Central memory CD8-positive, alpha-beta T cell (primary cell): Measurements from ENCODE around the gene SYT8.
"Not testable (repeated sequence)": the region's sequence is repeated elsewhere in the genome, so short reads cannot be mapped to it uniquely, and the experiment has no call there.

Experiments
- ATAC-seq: fragments of 150-1000 bp; cut with Tn5 transposase; replicated peaks from 2 replicates; pipeline ENCODE4 v1.10.0; 2022; ENCODE audit warnings: mild to moderate bottlenecking, moderate FRiP score, moderate number of reproducible peaks; ENCODE audit not compliant: poor library complexity, severe bottlenecking; ENCODE audit errors: extremely low read depth
- DNase-seq, 2 donors: peaks; one replicate each; pipeline ENCODE4 v3.0.0; 2021; ENCODE audit warnings: low spot score in 2 of 2
- H3K27ac Mint-ChIP-seq: one replicate; pipeline ENCODE4 v1.8.0; 2022; ENCODE audit warnings: low read depth, mild to moderate bottlenecking, moderate library complexity, mixed read lengths
- H3K27me3 Mint-ChIP-seq: one replicate; pipeline ENCODE4 v1.8.0; 2022; ENCODE audit warnings: mixed read lengths
- H3K36me3 Mint-ChIP-seq: one replicate; pipeline ENCODE4 v1.8.0; 2022; ENCODE audit warnings: mild to moderate bottlenecking, moderate library complexity, mixed read lengths; ENCODE audit not compliant: insufficient read depth
- H3K4me1 Mint-ChIP-seq: one replicate; pipeline ENCODE4 v1.8.0; 2022; ENCODE audit warnings: mixed read lengths
- H3K4me3 Mint-ChIP-seq: one replicate; pipeline ENCODE4 v1.8.0; 2022; ENCODE audit warnings: mild to moderate bottlenecking, moderate library complexity, mixed read lengths
- H3K9me3 Mint-ChIP-seq: one replicate; pipeline ENCODE4 v1.8.0; 2022; ENCODE audit warnings: mixed read lengths

Gene SYT8

GRCh38 chr11:1880746-1881441 is 46.1 kb downstream of the SYT8 start:
- ATAC-seq (no peak), DNase-seq (no peak)
- H3K4me1 Mint-ChIP-seq = peaks cover 16% of the 10 kb centered on the region
- H3K27me3 Mint-ChIP-seq = no peaks in the 10 kb centered on the region
- no peak overlapping the region for H3K4me3 Mint-ChIP-seq
- H3K27ac Mint-ChIP-seq = no peak overlapping the region
- H3K9me3 Mint-ChIP-seq = no peaks in the 10 kb centered on the region
- peaks cover 2% of the 10 kb centered on the region for H3K36me3 Mint-ChIP-seq

GRCh38 chr11:1881442-1882264 is 46.9 kb downstream of the SYT8 start:
- Mint-ChIP-seq H3K9me3 (no peaks in the 10 kb centered on the region), H3K36me3 (no peaks in the 10 kb centered on the region), H3K4me3 (no peak overlapping the region), H3K27ac (no peak overlapping the region), H3K4me1 (peaks cover 16% of the 10 kb centered on the region), H3K27me3 (no peaks in the 10 kb centered on the region)
- peak; percentile 10 for ATAC-seq
- no peak for DNase-seq

GRCh38 chr11:1882265-1883238 is 47.8 kb downstream of the SYT8 start:
- peak; percentile 88 for ATAC-seq
- H3K36me3 Mint-ChIP-seq = no peaks in the 10 kb centered on the region
- no peaks in the 10 kb centered on the region for H3K9me3 Mint-ChIP-seq
- H3K4me1 Mint-ChIP-seq = peaks cover 13% of the 10 kb centered on the region
- H3K27me3 Mint-ChIP-seq = no peaks in the 10 kb centered on the region
- peak; percentile 61 to 67 for DNase-seq
- no peak overlapping the region for H3K27ac Mint-ChIP-seq
- no peak overlapping the region for H3K4me3 Mint-ChIP-seq

- no peaks in the 10 kb centered on the region for H3K9me3 Mint-ChIP-seq
- peaks cover 11% of the 10 kb centered on the region for H3K4me1 Mint-ChIP-seq
- ATAC-seq (no peak), DNase-seq (no peak)
- H3K4me3 Mint-ChIP-seq = no peak overlapping the region
- H3K27me3 Mint-ChIP-seq = no peaks in the 10 kb centered on the region
- peaks cover 4% of the 10 kb centered on the region for H3K36me3 Mint-ChIP-seq
- no peak overlapping the region for H3K27ac Mint-ChIP-seq
Observed at GRCh38 chr11:1883346-1884302, 48.8 kb downstream of the SYT8 start.

- H3K9me3 Mint-ChIP-seq = no peaks in the 10 kb centered on the region
- no peak overlapping the region for H3K27ac Mint-ChIP-seq
- H3K4me3 Mint-ChIP-seq = no peak overlapping the region
- ATAC-seq = no peak
- peaks cover 9% of the 10 kb centered on the region for H3K36me3 Mint-ChIP-seq
- no peak for DNase-seq
- peaks cover 16% of the 10 kb centered on the region for H3K4me1 Mint-ChIP-seq
- H3K27me3 Mint-ChIP-seq = no peaks in the 10 kb centered on the region
Observed at GRCh38 chr11:1884303-1884700, 49.5 kb downstream of the SYT8 start.

GRCh38 chr11:1886551-1886950 is 51.8 kb downstream of the SYT8 start:
- not testable (repeated sequence) for H3K9me3 Mint-ChIP-seq, ATAC-seq, H3K27me3 Mint-ChIP-seq, DNase-seq, H3K4me3 Mint-ChIP-seq, H3K27ac Mint-ChIP-seq
- Mint-ChIP-seq H3K36me3 (peaks cover 10% of the 10 kb centered on the region), H3K4me1 (peaks cover 12% of the 10 kb centered on the region)
